Vagina (tissue), 2 donors: ENCODE measurements around the gene TAGLN2.

Experiments used
- POLR2A ChIP-seq, 2 donors: fragments of 450-650 bp; IDR thresholded peaks; one replicate each; pipeline ENCODE4 v1.6.1; 2017; ENCODE audit warnings: antibody characterized with exemption in 2 of 2, mild to moderate bottlenecking in 2 of 2, moderate library complexity in 2 of 2
- TF ChIP-seq, protein P1 (sequence below), 3 experiments: fragments of 450-650 bp in 2 of 3; fragments of 200-600 bp in 1 of 3; sonication (generic) in 1 of 3; IDR thresholded peaks; one replicate each; pipeline ENCODE4 v1.5.1; 2017 to 2019; ENCODE audit warnings: antibody characterized with exemption in 3 of 3, mild to moderate bottlenecking in 2 of 3, moderate library complexity in 2 of 3

DNA sequence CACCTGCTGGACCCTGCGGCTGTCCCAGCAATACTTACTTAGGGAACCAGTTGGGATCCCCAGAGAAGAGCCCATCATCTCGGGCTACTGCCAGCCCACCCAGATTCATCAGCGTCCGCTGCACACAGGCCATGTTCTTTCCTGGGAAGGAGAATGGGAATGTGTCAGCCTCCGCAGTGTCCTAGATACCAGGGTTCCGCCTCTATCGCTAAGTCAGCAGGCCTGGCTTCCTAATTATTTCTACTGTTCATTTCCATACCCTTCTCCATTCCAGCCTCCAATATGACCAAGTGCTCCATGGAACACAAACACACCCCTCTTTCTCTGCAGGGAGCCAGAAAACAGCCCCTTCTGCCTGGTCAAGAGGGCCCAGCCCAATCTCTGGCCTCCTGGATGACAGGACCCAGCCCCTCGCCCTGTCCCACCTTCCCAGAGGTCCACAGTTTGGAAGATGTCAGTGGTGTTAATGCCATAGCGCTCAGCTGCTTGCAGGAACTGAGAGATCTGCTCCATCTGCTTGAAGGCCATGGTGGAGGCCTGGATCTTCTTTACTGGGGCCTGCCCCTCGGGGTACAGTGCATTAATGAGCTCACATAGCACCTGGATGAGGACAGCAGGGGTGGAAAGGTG, 6.0 kb downstream of the TAGLN2 start:
- TF ChIP-seq, protein P1, sequence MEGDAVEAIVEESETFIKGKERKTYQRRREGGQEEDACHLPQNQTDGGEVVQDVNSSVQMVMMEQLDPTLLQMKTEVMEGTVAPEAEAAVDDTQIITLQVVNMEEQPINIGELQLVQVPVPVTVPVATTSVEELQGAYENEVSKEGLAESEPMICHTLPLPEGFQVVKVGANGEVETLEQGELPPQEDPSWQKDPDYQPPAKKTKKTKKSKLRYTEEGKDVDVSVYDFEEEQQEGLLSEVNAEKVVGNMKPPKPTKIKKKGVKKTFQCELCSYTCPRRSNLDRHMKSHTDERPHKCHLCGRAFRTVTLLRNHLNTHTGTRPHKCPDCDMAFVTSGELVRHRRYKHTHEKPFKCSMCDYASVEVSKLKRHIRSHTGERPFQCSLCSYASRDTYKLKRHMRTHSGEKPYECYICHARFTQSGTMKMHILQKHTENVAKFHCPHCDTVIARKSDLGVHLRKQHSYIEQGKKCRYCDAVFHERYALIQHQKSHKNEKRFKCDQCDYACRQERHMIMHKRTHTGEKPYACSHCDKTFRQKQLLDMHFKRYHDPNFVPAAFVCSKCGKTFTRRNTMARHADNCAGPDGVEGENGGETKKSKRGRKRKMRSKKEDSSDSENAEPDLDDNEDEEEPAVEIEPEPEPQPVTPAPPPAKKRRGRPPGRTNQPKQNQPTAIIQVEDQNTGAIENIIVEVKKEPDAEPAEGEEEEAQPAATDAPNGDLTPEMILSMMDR (IDR thresholded peaks at IDR 0.05): no peak
- TF ChIP-seq POLR2A (IDR thresholded peaks at IDR 0.05): no peak
